HG03520 (cell line): ENCODE measurements around the gene VWC2L.

ENCODE experiments used
- ATAC-seq: cut with Tn5 transposase; IDR thresholded peaks from one replicate; pipeline ENCODE4 v1.9.1; 2021; ENCODE audit warnings: mild to moderate bottlenecking, moderate library complexity; ENCODE audit not compliant: unreplicated experiment

Gene VWC2L

GRCh38 chr2:214533541-214533940 lies 122.7 kb downstream of the VWC2L start:
- ATAC-seq, result no peak

- no peak for ATAC-seq
Observed at GRCh38 chr2:214536625-214537024, 125.8 kb downstream of the VWC2L start.

GRCh38 chr2:214537929-214538328 lies 127.1 kb downstream of the VWC2L start:
- ATAC-seq, result no peak

GRCh38 chr2:214542295-214542694 lies 131.4 kb downstream of the VWC2L start:
- no peak for ATAC-seq

- no peak for ATAC-seq
Observed at GRCh38 chr2:214542866-214543265, 132.0 kb downstream of the VWC2L start.

- no peak for ATAC-seq
Observed at GRCh38 chr2:214543386-214543955, 132.6 kb downstream of the VWC2L start.

GRCh38 chr2:214545898-214546542 lies 135.2 kb downstream of the VWC2L start:
- ATAC-seq, result no peak

GRCh38 chr2:214547931-214548330 lies 137.1 kb downstream of the VWC2L start:
- no peak for ATAC-seq

- no peak for ATAC-seq
Observed at GRCh38 chr2:214549946-214550345, 139.1 kb downstream of the VWC2L start.

GRCh38 chr2:214550786-214551185 lies 139.9 kb downstream of the VWC2L start:
- ATAC-seq, result no peak

- no peak for ATAC-seq
Observed at GRCh38 chr2:214557884-214558283, 147.0 kb downstream of the VWC2L start.

- ATAC-seq, result no peak
Observed at GRCh38 chr2:214558341-214558740, 147.5 kb downstream of the VWC2L start.

GRCh38 chr2:214560176-214560575 lies 149.3 kb downstream of the VWC2L start:
- ATAC-seq, result no peak

- no peak for ATAC-seq
Observed at GRCh38 chr2:214560618-214561190, 149.8 kb downstream of the VWC2L start.

GRCh38 chr2:214565246-214565645 lies 154.4 kb downstream of the VWC2L start:
- no peak for ATAC-seq

- no peak for ATAC-seq
Observed at GRCh38 chr2:214566457-214566856, 155.6 kb downstream of the VWC2L start.

GRCh38 chr2:214569419-214570035 lies 158.7 kb downstream of the VWC2L start:
- no peak for ATAC-seq

- no peak for ATAC-seq
Observed at GRCh38 chr2:214574084-214574781, 163.4 kb downstream of the VWC2L start.

- no peak for ATAC-seq
Observed at GRCh38 chr2:214575030-214575429, 164.2 kb downstream of the VWC2L start.

GRCh38 chr2:214575465-214575864 lies 164.6 kb downstream of the VWC2L start:
- ATAC-seq, result no peak

- no peak for ATAC-seq
Observed at GRCh38 chr2:214577769-214578168, 166.9 kb downstream of the VWC2L start.

GRCh38 chr2:214578442-214578841 lies 167.6 kb downstream of the VWC2L start:
- no peak for ATAC-seq
